ENCODE measurements around the gene POU3F1. TPM values are rescaled to one million over a fixed set of nuclear protein-coding genes. Genes with fewer than 3 reads are reported as not detected.

The POU3F1 gene
- total RNA-seq, 1 experiment from 2014 or later, result not detected

GRCh38 chr1:38084113-38084512 lies 37.5 kb upstream of the POU3F1 start:
- no peak overlapping the region for H3K4me3 ChIP-seq (ENCODE audit: low read length)
- H3K27ac ChIP-seq (ENCODE audit: low read length), result no peak overlapping the region
- H3K9ac ChIP-seq (ENCODE audit: low read length), result no peak overlapping the region
- no peaks in the 10 kb centered on the region for H3K79me2 ChIP-seq (ENCODE audit: low read length)
- ATAC-seq (no peak), DNase-seq (no peak)
- H3K4me2 ChIP-seq (ENCODE audit: low read length), result no peak overlapping the region
- intact Hi-C loops (cut with micrococcal nuclease), result no loop called here
- no peaks in the 10 kb centered on the region for H3F3A ChIP-seq (ENCODE audit: low read length, unreplicated experiment)
- no peaks in the 10 kb centered on the region for H3K9me2 ChIP-seq (replicated peaks; ENCODE audit: low read length)
- no peaks in the 10 kb centered on the region for H3K36me3 ChIP-seq (ENCODE audit: low read depth, low read length)
- H2AFZ ChIP-seq (ENCODE audit: low read length), result no peak overlapping the region
- POLR2A ChIA-PET (ENCODE audit: unreplicated experiment), result no interaction called here
- 0 out of 2 replicates have a peak, but pooled peaks cover 5% of the 10 kb centered on the region for H3K27me3 ChIP-seq (ENCODE audit: low read length)
- no peak for TF ChIP-seq EZH2 (IDR thresholded peaks at IDR 0.05; ENCODE audit: low read length, unreplicated experiment)
- TF ChIP-seq EZH2phosphoT487 (IDR thresholded peaks at IDR 0.05; ENCODE audit: borderline replicate concordance, low read length), result no peak
- TF ChIP-seq CTCF (conservative IDR thresholded peaks at IDR 0.05; ENCODE audit: low read depth, low read length), result no peak
- no peaks in the 10 kb centered on the region for H3K9me3 ChIP-seq (ENCODE audit: low read length)
- CTCF ChIA-PET, result no interaction called here
- BruUV-seq (replicated peaks), result no TSS peak
- H3K4me1 ChIP-seq (ENCODE audit: insufficient read depth, low read length), result no peaks in the 10 kb centered on the region
- H4K20me1 ChIP-seq (ENCODE audit: low read length), result no peaks in the 10 kb centered on the region

DNA sequence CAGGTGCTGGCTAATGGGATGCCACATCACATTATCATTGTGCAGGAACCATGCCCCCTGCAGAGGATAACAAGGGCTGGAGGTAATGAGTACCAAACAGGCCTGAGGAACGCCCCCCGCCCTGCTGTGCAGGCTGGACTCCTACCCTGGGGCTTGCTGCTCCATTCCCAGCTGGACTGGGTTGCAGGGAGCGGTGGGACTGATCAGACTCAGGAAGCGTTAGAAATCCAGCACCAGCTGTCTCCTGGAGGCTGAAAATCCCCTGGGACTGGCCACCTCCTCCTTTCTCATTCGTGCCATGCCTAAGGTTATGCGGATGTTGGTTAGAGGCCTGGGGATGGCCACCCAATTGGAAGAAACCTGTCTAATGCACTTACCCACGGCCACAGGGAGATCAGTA lies 36.9 kb upstream of the POU3F1 start:
- Histone ChIP-seq H3K27ac (ENCODE audit: low read length) (no peak overlapping the region), H3K9me3 (ENCODE audit: low read length) (no peaks in the 10 kb centered on the region), H3K4me1 (ENCODE audit: insufficient read depth, low read length) (no peaks in the 10 kb centered on the region), H3K36me3 (ENCODE audit: low read depth, low read length) (no peaks in the 10 kb centered on the region), H3K79me2 (ENCODE audit: low read length) (no peaks in the 10 kb centered on the region), H2AFZ (ENCODE audit: low read length) (no peak overlapping the region), H3K9ac (ENCODE audit: low read length) (no peak overlapping the region), H3K9me2 (replicated peaks; ENCODE audit: low read length) (no peaks in the 10 kb centered on the region), H3F3A (ENCODE audit: low read length, unreplicated experiment) (no peaks in the 10 kb centered on the region), H4K20me1 (ENCODE audit: low read length) (no peaks in the 10 kb centered on the region), H3K27me3 (ENCODE audit: low read length) (0 out of 2 replicates have a peak, but pooled peaks cover 5% of the 10 kb centered on the region), H3K4me3 (ENCODE audit: low read length) (no peak overlapping the region), H3K4me2 (ENCODE audit: low read length) (no peak overlapping the region)
- ChIA-PET POLR2A (ENCODE audit: unreplicated experiment) (no interaction called here), CTCF (no interaction called here)
- TF ChIP-seq EZH2 (IDR thresholded peaks at IDR 0.05; ENCODE audit: low read length, unreplicated experiment), result no peak
- no peak for TF ChIP-seq EZH2phosphoT487 (IDR thresholded peaks at IDR 0.05; ENCODE audit: borderline replicate concordance, low read length)
- TF ChIP-seq CTCF (conservative IDR thresholded peaks at IDR 0.05; ENCODE audit: low read depth, low read length), result no peak
- ATAC-seq (no peak), DNase-seq (no peak)
- intact Hi-C loops (cut with micrococcal nuclease), result no loop called here
- no TSS peak for BruUV-seq (replicated peaks)

- ATAC-seq (no peak), DNase-seq (no peak)
- Histone ChIP-seq H3K4me2 (ENCODE audit: low read length) (no peak overlapping the region), H3K9me2 (replicated peaks; ENCODE audit: low read length) (no peaks in the 10 kb centered on the region), H3F3A (ENCODE audit: low read length, unreplicated experiment) (no peaks in the 10 kb centered on the region), H3K79me2 (ENCODE audit: low read length) (no peaks in the 10 kb centered on the region), H3K9me3 (ENCODE audit: low read length) (no peaks in the 10 kb centered on the region), H3K36me3 (ENCODE audit: low read depth, low read length) (no peaks in the 10 kb centered on the region), H3K27me3 (ENCODE audit: low read length) (0 out of 2 replicates have a peak, but pooled peaks cover under 1% of the 10 kb centered on the region), H3K9ac (ENCODE audit: low read length) (no peak overlapping the region), H3K4me1 (ENCODE audit: insufficient read depth, low read length) (no peaks in the 10 kb centered on the region), H2AFZ (ENCODE audit: low read length) (no peak overlapping the region), H3K4me3 (ENCODE audit: low read length) (no peak overlapping the region), H4K20me1 (ENCODE audit: low read length) (no peaks in the 10 kb centered on the region), H3K27ac (ENCODE audit: low read length) (no peak overlapping the region)
- BruUV-seq (replicated peaks), result no TSS peak
- no peak for TF ChIP-seq CTCF (conservative IDR thresholded peaks at IDR 0.05; ENCODE audit: low read depth, low read length)
- no peak for TF ChIP-seq EZH2 (IDR thresholded peaks at IDR 0.05; ENCODE audit: low read length, unreplicated experiment)
- TF ChIP-seq EZH2phosphoT487 (IDR thresholded peaks at IDR 0.05; ENCODE audit: borderline replicate concordance, low read length), result no peak
- intact Hi-C loops (cut with micrococcal nuclease), result no loop called here
- POLR2A ChIA-PET (ENCODE audit: unreplicated experiment), result no interaction called here
- CTCF ChIA-PET, result no interaction called here
Observed at GRCh38 chr1:38082769-38083263, 36.2 kb upstream of the POU3F1 start.
